H1 (cell line): ENCODE results near the gene HSDL2.

Experiments
- EZH2 ChIP-seq: fragments of 200-600 bp; sonication (generic); IDR thresholded peaks from 2 replicates; pipeline ENCODE4 v1.7.1; 2012; ENCODE audit warnings: low read depth, mild to moderate bottlenecking, moderate library complexity, low read length, inconsistent platforms; ENCODE audit not compliant: severe bottlenecking
- HDAC2 ChIP-seq, 2 experiments: fragments of 300-600 bp in 1 of 2; sonication (generic) in 1 of 2; IDR thresholded peaks; 2 replicates each; pipeline ENCODE4 v1.6.1; 2011 to 2012; ENCODE audit warnings: low read depth in 2 of 2, low read length in 2 of 2, mild to moderate bottlenecking in 2 of 2, moderate library complexity in 2 of 2, borderline replicate concordance in 1 of 2, inconsistent platforms in 1 of 2
- JUND ChIP-seq: IDR thresholded peaks from 2 replicates; pipeline ENCODE4 v1.6.1; 2011; ENCODE audit warnings: mild to moderate bottlenecking, improper control_type of control experiment, low read length
- PHF8 ChIP-seq: fragments of 200-600 bp; sonication (generic); conservative IDR thresholded peaks from 2 replicates; pipeline ENCODE4 v1.7.1; 2012; ENCODE audit warnings: low read depth, mild to moderate bottlenecking, inconsistent platforms, low read length, moderate library complexity
- POLR2AphosphoS5 ChIP-seq: IDR thresholded peaks from 2 replicates; pipeline ENCODE4 v1.6.1; 2011; ENCODE audit warnings: low read depth, low read length
- RNF2 ChIP-seq: fragments of 200-900, 300-1000 bp; sonication (generic); IDR thresholded peaks from 2 replicates; pipeline ENCODE4 v1.7.1; 2016; ENCODE audit warnings: borderline replicate concordance, low read depth, mild to moderate bottlenecking, antibody characterized with exemption, low read length; ENCODE audit not compliant: poor library complexity, severe bottlenecking; ENCODE audit errors: missing control alignments
- SP2 ChIP-seq: IDR thresholded peaks from 2 replicates; pipeline ENCODE4 v1.6.1; 2012; ENCODE audit warnings: mild to moderate bottlenecking, low read length, inconsistent platforms
- TF ChIP-seq, protein P1 (sequence below), 3 experiments: IDR thresholded peaks; 1 replicate in 2 of 3; 2 replicates in 1 of 3; pipeline versions ENCODE4 v1.5.1 to v1.6.1; 2011; ENCODE audit warnings: low read length in 3 of 3, mild to moderate bottlenecking in 3 of 3, inconsistent platforms in 2 of 3, low read depth in 1 of 3, moderate library complexity in 1 of 3; ENCODE audit not compliant: insufficient read depth in 1 of 3; ENCODE audit errors: control extremely low read depth in 1 of 3

DNA sequence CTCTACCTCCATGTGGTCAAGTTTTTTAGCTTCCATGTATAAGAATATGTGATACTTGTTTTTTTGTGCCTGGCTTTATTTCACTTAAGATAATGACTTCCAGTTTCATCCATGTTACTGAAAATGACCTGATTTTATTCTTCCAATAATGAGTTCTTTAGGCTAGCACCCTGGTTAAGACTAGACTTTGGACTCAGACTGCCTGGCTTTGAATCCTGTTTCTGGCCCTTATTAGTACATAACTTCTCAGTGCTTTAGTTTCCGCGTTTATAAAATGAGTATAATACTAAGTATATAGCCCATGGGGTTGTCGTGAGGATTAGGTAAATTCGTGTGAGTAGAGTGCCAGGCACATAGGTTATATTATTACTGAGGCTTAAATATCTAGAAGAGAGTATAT is 125.2 kb downstream of the HSDL2 start:
- TF ChIP-seq, protein P1, sequence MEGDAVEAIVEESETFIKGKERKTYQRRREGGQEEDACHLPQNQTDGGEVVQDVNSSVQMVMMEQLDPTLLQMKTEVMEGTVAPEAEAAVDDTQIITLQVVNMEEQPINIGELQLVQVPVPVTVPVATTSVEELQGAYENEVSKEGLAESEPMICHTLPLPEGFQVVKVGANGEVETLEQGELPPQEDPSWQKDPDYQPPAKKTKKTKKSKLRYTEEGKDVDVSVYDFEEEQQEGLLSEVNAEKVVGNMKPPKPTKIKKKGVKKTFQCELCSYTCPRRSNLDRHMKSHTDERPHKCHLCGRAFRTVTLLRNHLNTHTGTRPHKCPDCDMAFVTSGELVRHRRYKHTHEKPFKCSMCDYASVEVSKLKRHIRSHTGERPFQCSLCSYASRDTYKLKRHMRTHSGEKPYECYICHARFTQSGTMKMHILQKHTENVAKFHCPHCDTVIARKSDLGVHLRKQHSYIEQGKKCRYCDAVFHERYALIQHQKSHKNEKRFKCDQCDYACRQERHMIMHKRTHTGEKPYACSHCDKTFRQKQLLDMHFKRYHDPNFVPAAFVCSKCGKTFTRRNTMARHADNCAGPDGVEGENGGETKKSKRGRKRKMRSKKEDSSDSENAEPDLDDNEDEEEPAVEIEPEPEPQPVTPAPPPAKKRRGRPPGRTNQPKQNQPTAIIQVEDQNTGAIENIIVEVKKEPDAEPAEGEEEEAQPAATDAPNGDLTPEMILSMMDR (IDR thresholded peaks at IDR 0.05; ENCODE audit: control extremely low read depth in 1 of 3, insufficient read depth in 1 of 3, low read depth in 1 of 3, low read length in 3 of 3): no peak
- TF ChIP-seq HDAC2 (IDR thresholded peaks at IDR 0.05; ENCODE audit: borderline replicate concordance in 1 of 2, low read depth in 2 of 2, low read length in 2 of 2) (no peak), EZH2 (no peak), POLR2AphosphoS5 (no peak), SP2 (no peak), JUND (no peak), PHF8 (no peak), RNF2 (no peak)
